ENCODE results near the gene PHOSPHO2. TPM values are rescaled to one million over a fixed set of nuclear protein-coding genes. Genes with fewer than 3 reads are reported as not detected.
"Not testable (repeated sequence)": the region's sequence is repeated elsewhere in the genome, so short reads cannot be mapped to it uniquely, and the experiment has no call there.

Gene PHOSPHO2
- total RNA-seq, 4 donors from 2014 or later = 3.5 to 5.6 (median 4.4) TPM

GRCh38 chr2:169683054-169683424 is 11.2 kb upstream of the PHOSPHO2 start:
- TF ChIP-seq CTCF (IDR thresholded peaks at IDR 0.05) (no peak), POLR2A (IDR thresholded peaks at IDR 0.05) (no peak), EP300 (IDR thresholded peaks at IDR 0.05) (no peak), POLR2AphosphoS5 (IDR thresholded peaks at IDR 0.05) (no peak)
- Histone ChIP-seq H3K4me1 (no peaks in the 10 kb centered on the region), H3K4me3 (no peak overlapping the region), H3K9me3 (no peaks in the 10 kb centered on the region), H3K27ac (no peak overlapping the region), H3K36me3 (no peaks in the 10 kb centered on the region), H3K27me3 (no peaks in the 10 kb centered on the region)
- DNase-seq (ENCODE audit: low spot score in 2 of 2) = no peak
- WGBS = 54% methylated on average over 3 of the region's 3 CpGs

DNA sequence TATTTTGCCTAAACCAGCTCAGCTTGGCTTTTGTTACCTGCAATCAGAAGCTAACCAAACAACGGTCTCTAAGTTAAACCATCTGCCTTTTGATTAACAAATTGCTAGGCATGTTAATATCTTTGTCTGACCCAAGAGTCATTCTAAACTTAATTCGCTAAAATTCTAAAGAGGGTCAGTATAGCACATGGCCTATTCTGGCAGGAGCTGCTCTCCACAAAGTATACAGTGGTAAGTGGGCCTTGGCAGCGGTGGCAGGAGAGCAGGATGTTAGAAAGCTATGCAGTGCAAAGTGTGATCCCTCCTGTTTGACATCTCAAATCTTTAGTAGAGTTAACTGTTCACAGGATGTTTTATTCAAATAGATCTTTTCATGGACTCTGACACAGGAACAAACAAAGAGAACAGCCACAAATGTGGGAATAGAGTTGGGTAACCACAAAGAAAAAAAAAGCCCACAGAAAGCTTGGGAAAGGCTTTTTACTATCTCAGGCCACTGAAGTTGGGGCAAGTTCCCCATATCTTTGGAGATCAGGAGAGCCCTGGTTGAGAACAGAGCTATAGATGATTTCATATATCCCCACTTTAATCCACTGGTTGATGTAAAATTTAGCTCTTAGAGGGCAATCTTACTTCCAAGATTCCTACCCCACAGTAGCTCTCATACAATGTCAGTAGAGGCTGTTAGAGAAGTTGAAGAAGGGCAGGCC is 10.7 kb upstream of the PHOSPHO2 start:
- 77% methylated on average over 3 of the region's 3 CpGs for WGBS
- no peak overlapping the region for H3K27ac ChIP-seq
- DNase-seq (ENCODE audit: low spot score in 2 of 2) = no peak

GRCh38 chr2:169684135-169684565 is 10.1 kb upstream of the PHOSPHO2 start:
- DNase-seq (ENCODE audit: low spot score in 2 of 2) = no peak
- H3K27me3 ChIP-seq = no peaks in the 10 kb centered on the region
- H3K4me3 ChIP-seq = no peak overlapping the region
- H3K36me3 ChIP-seq = no peaks in the 10 kb centered on the region
- no peak for TF ChIP-seq POLR2A (IDR thresholded peaks at IDR 0.05)
- no peak for TF ChIP-seq CTCF (IDR thresholded peaks at IDR 0.05)
- no peak for TF ChIP-seq EP300 (IDR thresholded peaks at IDR 0.05)
- no peak for TF ChIP-seq POLR2AphosphoS5 (IDR thresholded peaks at IDR 0.05)
- 74% methylated on average over 3 of the region's 3 CpGs for WGBS
- H3K27ac ChIP-seq = no peak overlapping the region
- no peaks in the 10 kb centered on the region for H3K4me1 ChIP-seq
- no peaks in the 10 kb centered on the region for H3K9me3 ChIP-seq

More for the DNA sequence above, 10.7 kb upstream of the PHOSPHO2 start:
- H3K9me3 ChIP-seq = no peaks in the 10 kb centered on the region
- no peak for TF ChIP-seq POLR2AphosphoS5 (IDR thresholded peaks at IDR 0.05)
- TF ChIP-seq CTCF (IDR thresholded peaks at IDR 0.05) = no peak
- H3K27me3 ChIP-seq = no peaks in the 10 kb centered on the region
- H3K4me3 ChIP-seq = no peak overlapping the region
- no peaks in the 10 kb centered on the region for H3K4me1 ChIP-seq
- H3K36me3 ChIP-seq = no peaks in the 10 kb centered on the region

DNA sequence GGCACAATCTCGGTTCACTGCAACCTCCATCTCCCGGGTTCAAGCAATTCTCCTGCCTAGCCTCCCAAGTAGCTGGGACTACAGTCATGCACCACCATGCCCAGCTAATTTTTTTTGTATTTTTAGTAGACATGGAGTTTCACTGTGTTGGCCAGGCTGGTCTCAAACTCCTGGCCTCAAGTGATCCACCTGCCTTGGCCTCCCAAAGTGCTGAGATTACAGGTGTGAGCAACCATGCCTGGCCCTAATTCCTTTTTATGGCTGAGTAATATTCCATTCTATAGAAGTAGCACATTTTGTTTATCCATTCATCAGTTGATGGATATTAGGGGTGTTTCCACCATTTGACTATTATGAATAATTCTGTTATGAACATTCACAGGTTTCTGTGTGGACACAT is 9.6 kb upstream of the PHOSPHO2 start:
- not testable (repeated sequence) for H3K4me3 ChIP-seq; H3K27me3 ChIP-seq; H3K36me3 ChIP-seq; DNase-seq (ENCODE audit: low spot score in 2 of 2); H3K27ac ChIP-seq; H3K9me3 ChIP-seq; H3K4me1 ChIP-seq
- 92% methylated on average over 2 of the region's 2 CpGs for WGBS

DNA sequence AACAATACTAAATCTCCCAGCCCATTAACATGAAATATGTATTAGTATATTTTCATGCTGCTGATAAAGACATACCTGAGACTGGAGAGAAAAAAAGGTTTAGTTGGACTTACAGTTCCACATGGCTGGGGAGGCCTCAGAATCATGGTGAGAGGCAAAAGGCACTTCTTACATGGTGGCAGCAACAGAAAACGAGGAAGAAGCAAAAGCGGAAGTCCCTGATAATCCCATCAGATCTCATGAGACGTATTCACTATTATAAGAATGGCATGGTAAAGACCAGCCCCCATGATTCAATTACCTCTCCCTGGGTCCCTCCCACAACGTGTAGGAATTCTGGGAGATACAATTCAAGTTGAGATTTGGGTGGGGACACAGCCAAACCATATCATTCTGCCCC is 7.4 kb upstream of the PHOSPHO2 start:
- not testable (repeated sequence) for H3K36me3 ChIP-seq; H3K27ac ChIP-seq; H3K27me3 ChIP-seq; H3K4me1 ChIP-seq; H3K9me3 ChIP-seq; DNase-seq (ENCODE audit: low spot score in 2 of 2); H3K4me3 ChIP-seq
- 87% methylated on average over 4 of the region's 4 CpGs for WGBS

DNA sequence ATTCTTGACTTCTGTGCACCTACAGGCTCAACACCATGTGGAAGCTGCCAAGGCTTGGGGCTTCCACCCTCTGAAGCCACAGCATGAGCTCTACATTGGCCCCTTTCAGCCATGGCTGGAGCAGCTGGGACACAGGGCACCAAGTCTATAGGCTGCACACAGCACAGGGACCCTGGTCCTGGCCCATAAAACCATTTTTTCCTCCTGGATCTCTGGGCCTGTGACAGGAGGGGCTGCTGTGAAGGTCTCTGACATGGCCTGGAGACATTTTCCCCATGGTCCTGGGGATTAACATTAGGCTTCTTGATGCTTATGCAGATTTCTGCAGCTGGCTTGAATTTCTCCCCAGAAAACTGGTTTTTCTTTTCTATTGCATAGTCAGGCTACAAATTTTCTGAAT is 6.3 kb upstream of the PHOSPHO2 start:
- DNase-seq (ENCODE audit: low spot score in 2 of 2); H3K27me3 ChIP-seq; H3K4me3 ChIP-seq; H3K9me3 ChIP-seq; H3K27ac ChIP-seq; H3K36me3 ChIP-seq; H3K4me1 ChIP-seq: not testable (repeated sequence)

GRCh38 chr2:169690958-169691357 is 3.3 kb upstream of the PHOSPHO2 start:
- H3K4me3 ChIP-seq = no peak overlapping the region
- no peaks in the 10 kb centered on the region for H3K36me3 ChIP-seq
- no peak for DNase-seq (ENCODE audit: low spot score in 2 of 2)
- TF ChIP-seq POLR2AphosphoS5 (IDR thresholded peaks at IDR 0.05) (no peak), POLR2A (IDR thresholded peaks at IDR 0.05) (no peak), EP300 (IDR thresholded peaks at IDR 0.05) (no peak), CTCF (IDR thresholded peaks at IDR 0.05) (no peak)
- WGBS = 71% methylated on average over 1 of the region's 1 CpG
- no peaks in the 10 kb centered on the region for H3K27me3 ChIP-seq
- no peak overlapping the region for H3K27ac ChIP-seq
- H3K4me1 ChIP-seq = peaks cover 7% of the 10 kb centered on the region
- no peaks in the 10 kb centered on the region for H3K9me3 ChIP-seq

Measured in suprapubic skin (tissue), 4 donors.